Fibroblast of gingiva (primary cell): Measurements from ENCODE around the gene NEURL1B.
A peak's percentile ranks its signal among the peaks of the same experiment; 100 is the strongest.

Experiments
- DNase-seq: peaks from one replicate; pipeline ENCODE4 v3.0.0-alpha.2; 2011; ENCODE audit warnings: low read depth

The NEURL1B gene

GRCh38 chr5:172732201-172732865 lies 91.3 kb downstream of the NEURL1B start:
- no peak for DNase-seq

GRCh38 chr5:172733131-172733973 lies 92.3 kb downstream of the NEURL1B start:
- DNase-seq: peak; percentile 99

- DNase-seq: no peak
Measured at GRCh38 chr5:172733974-172734346, 92.9 kb downstream of the NEURL1B start.

- DNase-seq: no peak
Measured at GRCh38 chr5:172735141-172735831, 94.2 kb downstream of the NEURL1B start.

GRCh38 chr5:172736508-172737135 lies 95.6 kb downstream of the NEURL1B start:
- DNase-seq: no peak

- DNase-seq: no peak
Measured at GRCh38 chr5:172739375-172739774, 98.3 kb downstream of the NEURL1B start.

GRCh38 chr5:172740428-172741205 lies 99.6 kb downstream of the NEURL1B start:
- peak; percentile 97 for DNase-seq
